Activated CD8-positive, alpha-beta memory T cell treated with anti-CD3 and anti-CD28 coated beads, Interleukin-2, amount 50 U/mL, for 48 hours (primary cell): ENCODE results near the gene COPG1.
"Not testable (repeated sequence)": the region's sequence is repeated elsewhere in the genome, so short reads cannot be mapped to it uniquely, and the experiment has no call there.

Experiments used
- DNase-seq: peaks from one replicate; pipeline ENCODE4 v3.0.0-alpha.2; 2020

The COPG1 gene

DNA sequence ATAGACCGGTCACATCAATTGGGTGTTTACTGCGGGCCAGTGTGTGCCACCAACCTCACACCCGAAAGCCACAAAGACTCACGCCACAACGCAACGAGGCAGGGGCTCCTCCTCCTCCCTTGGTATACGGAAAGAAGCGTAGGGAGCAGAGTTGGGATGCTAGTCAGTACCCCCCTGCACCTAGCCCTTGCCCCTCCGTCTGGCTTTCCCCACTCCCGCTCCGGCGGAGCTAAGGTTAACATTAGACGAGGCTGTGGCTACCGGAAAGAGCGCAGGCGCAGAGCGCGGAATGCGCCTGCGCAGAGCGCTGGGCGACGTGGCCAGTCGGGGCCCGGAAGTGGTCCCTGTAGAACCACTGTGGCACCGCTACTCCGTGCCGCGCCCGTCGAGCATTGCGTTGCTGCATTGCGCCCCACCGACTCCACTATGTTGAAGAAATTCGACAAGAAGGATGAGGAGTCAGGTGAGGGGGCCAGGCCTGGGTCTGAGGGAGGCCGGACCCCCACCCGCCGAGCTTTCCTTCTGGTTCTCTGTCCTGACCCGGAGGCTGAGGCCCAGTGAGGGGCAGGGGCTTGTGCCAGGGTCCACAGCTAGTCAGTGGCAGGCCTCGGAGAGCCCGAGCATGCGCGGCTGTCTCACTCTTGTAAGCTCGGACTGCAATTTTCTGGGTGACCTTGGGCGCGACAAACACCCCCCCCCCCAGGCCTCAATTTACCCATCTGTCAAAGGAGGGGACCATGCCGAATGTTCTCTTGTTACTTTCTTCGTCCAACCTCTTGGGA is at the start of gene COPG1:
Gene COPG1, plus strand, starts transcription at position 323 of the 782 bp plus-strand sequence. Its CDS starts 104 bp downstream, at position 427.
- peak; percentile 95 for DNase-seq

GRCh38 chr3:129204473-129204872 is 44.9 kb upstream of the COPG1 start:
- no peak for DNase-seq

GRCh38 chr3:129205109-129205832 is 44.1 kb upstream of the COPG1 start:
- DNase-seq, result no peak

GRCh38 chr3:129207479-129207878 is 41.9 kb upstream of the COPG1 start:
- no peak for DNase-seq

DNA sequence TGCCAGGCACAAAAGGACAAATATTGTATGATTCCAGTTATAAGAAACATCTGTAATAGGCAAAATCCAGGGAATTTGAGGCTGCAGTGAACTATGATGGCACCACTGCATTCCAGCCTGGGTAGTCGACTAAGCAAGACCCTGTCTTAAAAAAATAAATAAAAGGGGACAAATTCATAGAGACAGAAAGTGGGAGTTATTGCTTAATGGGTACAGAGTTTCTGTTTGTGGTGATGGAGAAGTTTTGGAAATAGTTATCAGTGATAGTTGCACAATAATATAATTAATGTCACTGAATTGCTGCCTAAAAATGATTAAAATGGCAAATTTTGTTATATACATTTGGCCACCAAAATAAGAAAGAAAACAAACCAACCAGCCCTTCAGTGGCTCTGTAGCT is 38.1 kb upstream of the COPG1 start:
- no peak for DNase-seq

DNA sequence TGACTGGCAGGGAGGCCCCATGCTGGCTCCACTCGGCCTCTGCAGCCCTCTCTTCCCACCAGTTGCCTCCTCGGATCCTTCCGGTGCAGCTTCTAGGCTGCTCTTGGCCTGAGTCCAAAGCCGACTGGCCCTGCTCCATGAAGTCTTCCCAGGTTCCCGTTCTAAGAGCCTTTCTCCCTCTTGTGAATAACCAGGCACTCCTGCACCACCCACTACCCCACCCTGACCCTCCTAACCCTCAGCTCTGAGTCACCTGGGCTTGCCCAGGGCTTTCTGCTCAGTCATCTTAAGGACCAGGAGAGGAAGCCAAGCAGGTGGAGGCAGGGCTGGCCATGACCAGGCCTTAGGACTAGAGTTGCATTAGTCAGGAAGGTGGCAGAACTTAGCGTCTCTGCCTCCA is 37.6 kb upstream of the COPG1 start:
- DNase-seq, result no peak

DNA sequence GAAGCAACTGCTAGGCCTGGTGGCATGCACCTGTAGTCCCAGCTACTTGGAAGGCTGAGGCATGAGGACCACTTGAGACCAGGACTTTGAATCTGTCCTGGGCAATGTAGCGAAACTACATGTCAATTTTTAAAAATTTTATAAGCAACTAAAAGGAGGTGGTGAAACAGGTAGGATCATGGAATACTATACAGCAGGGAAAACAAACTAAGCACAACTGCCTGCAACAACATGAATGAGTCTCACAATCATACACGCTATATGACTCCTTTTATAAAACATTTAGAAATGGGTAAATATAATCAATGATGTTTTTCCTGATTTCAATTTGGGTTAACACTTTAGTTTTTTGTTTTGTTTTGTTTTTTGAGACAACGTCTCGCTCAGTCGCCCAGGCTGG is 36.2 kb upstream of the COPG1 start:
- DNase-seq, result no peak

- DNase-seq, result no peak
These were observed 30.7 kb upstream of the COPG1 start for GRCh38 chr3:129218742-129219141.

DNA sequence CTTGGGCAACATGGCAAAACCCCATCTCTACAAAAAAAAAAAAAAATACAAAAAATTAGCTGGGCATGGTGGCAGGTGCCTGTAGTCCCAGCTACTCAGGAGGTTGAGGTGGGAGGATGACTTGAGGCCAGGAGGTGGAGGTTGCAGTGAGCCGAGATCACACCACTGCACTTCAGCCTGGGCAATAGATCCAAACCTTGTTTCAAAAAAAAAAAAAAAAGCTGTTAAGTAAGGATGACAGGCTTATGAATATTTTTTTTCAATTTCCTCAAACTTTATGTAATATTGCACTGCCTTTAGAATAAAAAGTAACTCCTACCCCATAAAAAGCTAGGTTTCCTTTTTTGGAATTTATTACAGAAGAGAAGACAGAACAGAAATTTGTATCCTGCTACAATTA is 25.0 kb upstream of the COPG1 start:
- not testable (repeated sequence) for DNase-seq

DNA sequence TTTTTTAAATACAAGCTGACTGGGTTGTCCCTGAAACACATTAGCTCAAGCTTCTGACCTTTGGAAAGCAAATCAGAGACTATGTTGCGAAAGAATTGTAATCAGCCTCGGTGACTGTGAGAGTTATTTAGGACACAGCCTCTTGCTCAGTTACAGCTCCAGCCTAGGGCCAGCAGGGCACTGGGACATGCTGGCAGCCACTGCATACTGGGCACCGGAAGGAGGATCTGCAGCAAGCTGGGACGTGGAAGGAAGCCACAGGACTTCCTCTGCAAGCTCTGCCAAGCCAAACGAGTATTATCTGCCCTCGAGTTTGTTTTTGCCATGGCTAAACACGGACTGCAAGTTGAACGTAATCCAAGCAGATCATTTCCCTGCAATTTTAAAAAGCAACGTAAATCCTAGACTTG is 24.4 kb upstream of the COPG1 start:
- DNase-seq, result no peak

GRCh38 chr3:129226374-129226773 is 23.0 kb upstream of the COPG1 start:
- DNase-seq, result no peak

- no peak for DNase-seq
These were observed 20.4 kb upstream of the COPG1 start for GRCh38 chr3:129228891-129229585.

DNA sequence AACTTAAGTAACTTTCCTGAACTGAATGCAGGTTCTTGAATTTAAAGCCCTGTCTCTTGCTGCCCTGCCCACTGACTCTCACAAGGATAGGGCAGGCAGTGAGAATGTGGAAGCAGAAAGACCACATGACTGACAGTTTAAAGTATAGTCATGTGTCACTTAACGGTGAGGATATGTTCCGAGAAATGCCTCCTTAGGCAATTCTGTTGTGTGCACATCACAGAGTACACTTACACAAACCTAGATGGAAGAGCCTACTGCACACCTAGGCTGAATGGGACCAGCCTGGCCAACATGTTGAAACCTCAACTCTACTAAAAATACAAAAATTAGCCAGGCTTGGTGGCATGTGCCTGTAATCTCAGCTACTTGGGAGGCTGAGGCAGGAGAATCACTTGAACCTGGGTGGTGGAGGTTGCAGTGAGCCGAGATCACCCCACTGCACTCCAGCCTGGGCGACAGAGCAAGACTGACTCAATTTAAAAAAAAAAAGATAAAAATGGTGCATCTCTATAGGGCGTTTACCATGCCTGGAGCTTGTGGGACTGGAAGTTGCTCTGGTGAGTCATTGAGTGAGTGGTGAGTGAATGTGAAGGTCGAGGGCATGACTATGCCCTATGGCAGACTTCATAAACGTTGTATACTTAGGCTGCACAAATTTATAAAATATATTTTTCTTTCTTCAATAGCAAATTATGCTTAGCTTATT is 18.9 kb upstream of the COPG1 start:
- no peak for DNase-seq

- no peak for DNase-seq
These were observed 17.9 kb upstream of the COPG1 start for GRCh38 chr3:129231331-129232119.

- DNase-seq, result no peak
These were observed 15.9 kb upstream of the COPG1 start for GRCh38 chr3:129233538-129233937.

DNA sequence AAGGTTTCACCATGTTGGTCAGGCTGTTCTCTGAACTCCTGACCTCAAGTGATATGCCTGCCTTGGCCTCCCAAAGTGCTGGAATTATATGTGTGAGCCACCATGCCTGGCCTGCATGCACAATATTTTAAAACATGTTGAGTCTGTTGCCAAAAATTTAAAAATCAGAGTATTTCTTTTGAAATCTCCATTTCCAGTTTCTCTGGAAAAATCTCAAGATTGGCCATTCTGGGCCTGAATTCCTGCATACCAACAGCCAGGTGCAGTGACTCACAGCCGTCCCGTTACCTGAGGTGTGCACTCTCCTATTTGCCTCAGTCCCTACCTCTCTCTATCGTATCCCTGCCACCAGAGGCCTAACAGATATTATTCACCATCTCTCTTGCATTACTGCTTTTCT is 15.0 kb upstream of the COPG1 start:
- no peak for DNase-seq

- DNase-seq, result no peak
These were observed 14.0 kb upstream of the COPG1 start for GRCh38 chr3:129235344-129235917.

GRCh38 chr3:129238945-129239705 is 10.3 kb upstream of the COPG1 start:
- DNase-seq, result peak; percentile 62

DNA sequence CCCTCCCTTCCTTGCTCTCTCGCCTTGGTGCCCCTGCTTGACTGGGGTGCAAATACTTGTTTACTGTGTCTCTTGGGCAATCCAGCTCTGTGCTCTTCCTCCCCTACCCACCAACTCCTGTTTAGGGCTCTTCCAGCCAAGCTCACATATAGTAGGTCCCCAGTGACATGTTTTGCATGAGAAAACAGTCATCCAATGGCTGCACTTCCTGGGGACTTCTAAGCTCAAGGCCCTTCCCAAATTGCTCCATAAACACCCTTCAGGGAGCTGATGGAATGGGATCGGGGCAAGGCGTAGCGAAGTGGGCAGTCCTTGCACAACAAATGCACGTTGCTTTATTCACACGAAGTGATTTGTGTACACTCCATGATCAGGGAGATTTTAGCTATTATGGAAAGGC is 9.4 kb upstream of the COPG1 start:
- no peak for DNase-seq

DNA sequence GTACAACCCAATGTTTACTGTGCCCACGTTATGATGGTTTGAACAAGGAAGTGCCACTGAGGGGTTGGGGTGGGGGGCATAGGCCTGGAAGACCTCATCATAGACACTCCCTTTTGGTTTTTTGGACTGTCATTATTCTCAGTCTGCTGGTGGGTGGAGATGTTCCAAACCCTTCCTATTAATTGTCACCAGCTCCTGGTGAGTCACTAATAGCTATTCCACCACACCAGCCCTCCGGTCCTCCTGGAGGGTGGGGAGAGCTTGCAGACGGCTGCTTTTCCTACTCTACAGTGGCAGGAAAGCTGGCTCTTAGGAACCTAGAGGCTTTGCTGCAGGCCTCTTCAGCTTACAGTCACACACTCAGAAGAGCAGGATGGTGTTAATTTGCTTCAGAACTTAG is 9.0 kb upstream of the COPG1 start:
- DNase-seq, result no peak

DNA sequence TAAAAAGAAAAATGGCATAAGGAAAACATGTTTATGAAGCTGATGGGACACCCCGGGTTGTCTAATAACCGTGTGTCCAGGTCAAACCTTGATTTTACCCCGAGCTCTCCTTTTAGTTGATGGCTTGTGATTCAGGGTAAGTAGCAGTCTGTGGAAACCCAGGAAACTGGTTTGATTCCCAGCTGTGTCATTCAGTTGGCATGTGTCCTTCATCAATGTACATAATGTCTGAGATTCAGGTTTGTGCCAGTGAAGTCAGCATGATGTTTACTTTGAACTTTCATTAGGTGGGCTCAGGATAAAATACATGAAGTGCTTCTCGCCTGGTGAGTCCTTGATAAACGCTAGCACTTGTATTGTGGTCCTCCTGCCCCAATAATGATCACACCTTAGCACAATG is 4.3 kb upstream of the COPG1 start:
- no peak for DNase-seq
